Vagina (tissue), 2 donors: Measurements from ENCODE around the gene TMEM208.
A peak's percentile ranks its signal among the peaks of the same experiment; 100 is the strongest.

Source experiments
- CTCF ChIP-seq, 3 experiments: fragments of 450-650 bp in 2 of 3; fragments of 200-600 bp in 1 of 3; sonication (generic) in 1 of 3; IDR thresholded peaks; one replicate each; pipeline ENCODE4 v1.5.1; 2017 to 2019; ENCODE audit warnings: antibody characterized with exemption in 3 of 3, mild to moderate bottlenecking in 2 of 3, moderate library complexity in 2 of 3
- POLR2A ChIP-seq, 2 donors: fragments of 450-650 bp; IDR thresholded peaks; one replicate each; pipeline ENCODE4 v1.6.1; 2017; ENCODE audit warnings: antibody characterized with exemption in 2 of 2, mild to moderate bottlenecking in 2 of 2, moderate library complexity in 2 of 2

DNA sequence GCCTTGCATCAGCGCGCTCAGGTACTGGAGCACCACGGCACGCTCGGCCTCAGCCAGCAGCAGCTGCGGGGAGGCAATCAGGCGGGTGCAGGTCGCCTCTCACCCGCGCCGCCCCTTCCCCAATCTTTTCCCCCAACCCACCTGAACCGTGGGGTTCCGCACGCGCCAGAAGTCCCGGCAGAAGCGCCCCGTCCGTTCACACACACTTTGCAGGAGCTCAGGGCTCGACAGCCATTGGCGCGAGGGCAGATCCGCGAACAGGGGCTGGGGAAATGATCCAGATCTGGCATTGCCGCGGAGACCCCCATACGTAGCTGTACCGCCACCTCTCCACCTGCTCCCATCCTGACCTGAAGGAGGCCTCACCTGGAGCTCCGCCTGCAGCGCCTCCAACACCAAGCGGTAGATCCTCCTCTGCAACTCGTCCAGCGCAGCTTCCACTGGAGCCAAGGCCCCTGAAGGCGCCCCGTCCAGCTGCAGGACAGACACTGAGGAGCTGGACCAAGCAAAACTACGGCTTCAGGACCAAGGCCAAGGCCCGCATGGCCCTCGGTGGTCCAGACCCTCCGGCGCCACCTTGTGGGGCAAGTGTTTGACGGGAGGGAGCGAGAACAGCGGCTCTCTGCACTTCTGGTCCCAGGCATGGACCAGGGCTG, 41.8 kb upstream of the TMEM208 start:
- peak; percentile 65 to 84 (median 73) for TF ChIP-seq CTCF (IDR thresholded peaks at IDR 0.05)
- no peak for TF ChIP-seq POLR2A (IDR thresholded peaks at IDR 0.05)
